T-helper 22 cell (primary cell): ENCODE results near the gene CERK.

Experiments
- DNase-seq: peaks from one replicate; pipeline ENCODE4 v3.0.0-alpha.2; 2020; ENCODE audit warnings: low read depth

CERK gene

GRCh38 chr22:46699091-46699490 lies 39.0 kb downstream of the CERK start:
- DNase-seq: no peak

GRCh38 chr22:46697811-46698515 lies 40.1 kb downstream of the CERK start:
- no peak for DNase-seq

GRCh38 chr22:46696614-46697013 lies 41.4 kb downstream of the CERK start:
- DNase-seq: no peak

GRCh38 chr22:46696229-46696518 lies 41.9 kb downstream of the CERK start:
- DNase-seq: no peak

- no peak for DNase-seq
Observed at GRCh38 chr22:46695346-46696228, 42.5 kb downstream of the CERK start.

- DNase-seq: no peak
Observed at GRCh38 chr22:46694416-46695170, 43.5 kb downstream of the CERK start.

GRCh38 chr22:46693634-46694415 lies 44.2 kb downstream of the CERK start:
- DNase-seq: no peak

- no peak for DNase-seq
Observed at GRCh38 chr22:46691571-46691970, 46.5 kb downstream of the CERK start.

- DNase-seq: no peak
Observed at GRCh38 chr22:46690146-46690545, 47.9 kb downstream of the CERK start.

GRCh38 chr22:46688949-46689348 lies 49.1 kb downstream of the CERK start:
- no peak for DNase-seq

GRCh38 chr22:46687460-46687859 lies 50.6 kb downstream of the CERK start:
- DNase-seq: no peak

- DNase-seq: no peak
Observed at GRCh38 chr22:46687048-46687444, 51.0 kb downstream of the CERK start.

- DNase-seq: no peak
Observed at GRCh38 chr22:46686221-46687047, 51.6 kb downstream of the CERK start.

GRCh38 chr22:46684706-46685105 lies 53.3 kb downstream of the CERK start:
- DNase-seq: no peak

GRCh38 chr22:46682011-46682731 lies 55.9 kb downstream of the CERK start:
- DNase-seq: no peak

- no peak for DNase-seq
Observed at GRCh38 chr22:46681010-46681409, 57.0 kb downstream of the CERK start.

GRCh38 chr22:46679706-46680269 lies 58.3 kb downstream of the CERK start:
- DNase-seq: no peak

GRCh38 chr22:46678785-46679700 lies 59.0 kb downstream of the CERK start:
- DNase-seq: no peak
